ENCODE data around the gene SOD1.

SOD1 gene

DNA sequence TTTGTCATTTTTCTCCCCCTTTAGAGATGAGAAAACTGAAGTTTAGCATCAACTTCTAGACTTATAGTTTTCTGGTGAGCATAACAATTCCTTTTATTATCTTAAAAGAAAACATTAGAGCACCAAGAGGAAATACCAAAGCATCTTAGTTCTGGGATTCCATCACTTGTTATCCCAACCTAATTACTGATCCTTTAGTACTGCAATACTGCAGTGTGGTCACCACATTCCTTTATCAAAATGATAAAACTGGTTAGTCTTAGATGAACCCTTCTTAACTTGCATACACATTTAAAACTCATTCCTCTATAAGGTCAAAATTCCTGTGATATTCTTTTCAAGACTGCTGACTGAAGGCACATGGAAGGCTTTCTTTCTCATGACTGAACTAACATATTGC is 23.1 kb downstream of the SOD1 start:
- DNase-seq (ENCODE audit: low read depth): no peak

DNA sequence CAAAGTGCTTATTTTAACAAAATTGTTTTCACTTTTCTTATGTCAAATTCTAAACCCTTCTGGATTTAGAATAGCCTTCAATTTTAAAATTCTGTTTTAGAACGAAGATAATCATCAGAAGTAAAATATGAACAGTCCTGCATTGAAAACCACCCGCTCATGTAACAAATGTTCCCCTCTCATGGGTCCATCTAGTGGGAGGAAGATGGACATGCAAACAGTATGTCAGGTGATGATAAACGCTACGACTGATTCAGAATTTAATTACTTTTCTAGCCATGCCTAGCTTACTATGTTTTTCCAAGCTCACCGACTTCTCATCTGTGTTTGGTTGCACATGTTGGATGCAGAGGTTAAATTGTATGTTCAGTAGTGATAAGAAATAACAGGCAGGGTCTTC is 23.5 kb downstream of the SOD1 start:
- no peak for DNase-seq (ENCODE audit: low read depth)

DNA sequence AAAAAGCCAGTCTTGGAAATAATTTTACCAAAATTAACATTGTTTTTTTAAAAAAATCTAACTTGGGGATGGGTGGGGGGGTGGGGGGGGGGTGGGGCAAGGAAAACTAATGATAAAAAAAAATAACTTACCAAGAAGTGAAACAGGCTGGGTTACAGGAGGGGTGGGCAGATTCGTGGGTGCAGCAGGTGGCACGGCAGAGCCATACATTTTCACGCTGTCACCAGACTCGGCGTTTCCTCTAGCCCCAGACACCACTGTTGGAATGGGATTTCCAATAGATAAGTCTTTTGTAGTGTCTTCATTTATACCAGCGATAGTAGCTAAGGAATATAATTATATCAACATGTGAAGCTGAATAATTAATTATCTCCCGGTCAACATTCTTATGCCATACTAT is 25.4 kb downstream of the SOD1 start:
- no peak for DNase-seq (ENCODE audit: low read depth)

DNA sequence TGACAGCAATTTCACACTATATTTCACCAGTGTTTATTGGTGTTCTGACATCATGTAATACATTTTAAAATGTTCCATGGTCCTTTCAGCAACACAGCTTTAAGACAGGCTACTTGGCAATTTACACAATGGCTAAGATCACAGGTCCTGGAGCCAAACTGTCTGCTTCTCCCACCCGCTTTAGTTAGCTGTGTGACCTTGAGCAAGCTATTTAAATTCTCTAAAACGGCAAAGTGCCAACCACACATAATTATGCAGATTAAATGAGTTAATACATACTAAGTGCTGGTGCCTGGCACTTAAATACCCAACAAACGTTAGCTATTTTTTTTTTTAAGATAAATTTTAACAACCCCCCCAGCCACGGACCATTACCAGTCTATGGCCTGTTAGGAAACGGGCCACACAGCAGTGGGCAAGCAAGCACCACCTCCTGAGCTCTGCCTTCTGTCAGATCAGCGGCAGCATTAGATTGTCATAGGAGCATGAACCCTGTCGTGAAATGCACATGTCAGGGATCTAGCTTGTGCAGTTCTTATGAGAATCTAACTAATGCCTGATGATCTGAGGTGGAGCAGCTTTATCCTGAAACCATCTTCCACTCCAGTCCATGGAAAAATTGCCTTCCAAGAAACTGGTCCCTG is 26.9 kb downstream of the SOD1 start:
- no peak for DNase-seq (ENCODE audit: low read depth)

DNA sequence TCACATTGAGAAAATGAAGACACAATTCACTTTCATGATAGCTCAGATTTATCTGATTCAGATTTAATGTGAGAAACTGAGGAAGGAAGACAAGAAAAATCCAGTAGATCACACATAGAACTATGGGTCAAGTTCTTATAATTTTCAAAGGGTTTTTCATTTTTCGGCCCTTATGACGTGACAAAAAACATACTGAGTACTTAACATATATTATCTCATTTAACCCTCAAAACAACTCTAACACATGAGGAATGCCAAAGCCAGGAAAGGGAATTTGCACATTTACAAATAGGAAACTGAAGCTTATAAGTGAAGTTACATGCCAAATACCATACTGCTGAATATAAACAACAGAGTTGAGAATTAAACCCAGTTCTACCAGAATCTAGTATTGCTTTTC is 27.6 kb downstream of the SOD1 start:
- no peak for DNase-seq (ENCODE audit: low read depth)

DNA sequence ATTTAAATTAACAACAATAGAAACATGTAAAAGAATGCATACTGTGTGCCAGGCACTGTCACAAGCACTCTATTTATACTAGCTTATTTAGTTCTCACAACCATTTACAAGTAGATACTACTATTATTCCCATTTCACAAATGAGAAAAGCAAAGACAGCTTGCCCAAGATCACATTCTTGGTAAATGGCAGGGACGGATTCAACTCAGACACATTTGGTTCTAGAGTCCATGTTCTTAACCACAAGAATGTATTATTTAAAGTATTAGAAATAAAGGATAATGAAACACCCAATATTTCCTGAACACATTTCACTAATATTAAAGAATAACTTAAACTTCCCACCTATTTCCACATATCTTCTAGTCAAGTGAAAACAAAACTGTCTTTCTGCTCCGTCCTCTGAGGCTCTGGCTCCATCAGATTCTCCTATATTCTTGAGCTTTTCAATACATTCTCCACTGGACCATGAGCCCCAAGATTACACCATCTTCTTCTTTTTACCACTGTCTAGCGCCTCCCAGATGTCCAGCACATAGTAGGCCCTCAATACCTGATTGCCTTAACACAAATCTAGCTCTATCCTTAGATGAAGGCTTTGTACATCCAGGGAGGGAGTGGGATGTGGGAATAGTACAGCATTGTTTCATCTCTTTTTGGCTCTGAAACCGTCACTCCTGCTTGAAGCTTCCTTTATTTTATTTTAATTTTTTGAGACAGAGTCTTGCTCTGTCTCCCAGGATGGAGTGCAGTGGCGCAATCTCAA is 29.3 kb downstream of the SOD1 start:
- no peak for DNase-seq (ENCODE audit: low read depth)

DNA sequence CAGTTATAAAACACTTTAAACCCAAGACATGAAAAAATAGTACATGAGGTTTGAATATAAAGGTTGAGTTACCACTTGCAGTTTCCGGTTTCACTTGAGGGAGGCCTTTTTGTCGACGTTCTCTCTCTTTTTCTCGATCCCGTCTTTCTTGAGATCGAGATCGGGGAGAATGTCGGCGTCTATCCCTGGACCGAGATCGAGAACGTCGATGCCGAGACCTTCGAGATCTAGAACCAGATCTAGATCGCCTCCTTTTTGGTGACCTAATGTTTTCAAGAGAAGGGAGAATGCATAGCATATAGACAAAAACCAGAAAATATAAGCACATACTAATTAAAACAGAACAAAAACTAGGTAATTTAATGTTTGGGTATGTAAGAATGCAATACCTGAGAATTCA is 33.7 kb downstream of the SOD1 start:
- no peak for DNase-seq (ENCODE audit: low read depth)

DNA sequence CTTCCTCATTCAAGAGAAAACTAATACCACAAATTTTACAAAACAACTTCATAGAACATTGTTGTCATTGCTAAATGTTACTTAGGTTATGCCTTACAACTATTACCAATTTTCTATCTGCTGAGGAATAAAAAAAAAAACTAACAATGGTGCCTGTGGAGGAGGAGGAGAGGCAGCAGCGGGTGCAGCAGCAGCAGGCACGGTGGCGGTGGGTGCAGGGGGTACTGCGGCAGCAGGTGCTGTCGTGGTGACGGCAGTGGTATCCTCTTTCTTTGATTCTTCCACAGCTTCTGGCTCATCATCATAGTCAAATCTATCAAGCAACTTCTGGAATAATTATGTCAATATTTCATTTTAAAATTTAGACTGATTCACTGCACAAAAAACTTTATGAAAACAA is 36.9 kb downstream of the SOD1 start:
- DNase-seq (ENCODE audit: low read depth): no peak

DNA sequence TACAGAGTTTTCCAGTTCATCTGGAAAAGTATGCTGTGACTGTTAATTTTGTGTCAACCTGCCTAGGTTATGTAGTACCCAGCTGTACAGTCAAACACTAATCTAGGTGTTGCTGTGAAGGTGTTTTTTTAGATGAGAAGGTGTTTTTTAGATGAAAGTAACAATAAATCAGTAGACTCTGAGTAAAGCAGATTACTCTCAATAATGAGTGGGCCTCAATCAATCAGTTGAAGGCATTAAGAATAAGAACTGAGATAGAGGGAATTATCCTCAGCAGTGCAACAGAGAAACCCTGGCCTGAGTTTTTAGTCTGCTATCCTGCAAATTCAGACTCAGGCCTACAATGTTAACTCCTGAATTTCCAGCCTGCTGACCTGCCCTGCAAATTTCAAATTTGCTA is 39.0 kb downstream of the SOD1 start:
- DNase-seq (ENCODE audit: low read depth): no peak

DNA sequence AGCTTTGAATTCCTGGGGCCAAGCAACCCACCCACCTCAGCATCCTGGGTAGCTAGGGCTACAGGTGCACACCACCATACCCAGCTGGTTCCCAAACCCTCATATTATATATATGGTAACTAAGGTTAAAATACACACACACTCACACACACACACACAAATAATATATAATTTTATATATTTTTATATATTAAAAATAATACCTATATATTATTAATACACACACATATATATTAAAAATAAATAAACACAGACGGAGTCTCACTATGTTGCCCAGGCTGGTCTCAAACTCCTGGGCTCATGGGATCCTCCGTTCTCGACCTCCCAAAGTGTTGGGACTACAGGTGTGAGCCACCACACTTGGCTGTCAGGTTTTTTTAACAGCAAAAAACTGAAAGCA is 40.5 kb downstream of the SOD1 start:
- DNase-seq (ENCODE audit: low read depth): no peak

DNA sequence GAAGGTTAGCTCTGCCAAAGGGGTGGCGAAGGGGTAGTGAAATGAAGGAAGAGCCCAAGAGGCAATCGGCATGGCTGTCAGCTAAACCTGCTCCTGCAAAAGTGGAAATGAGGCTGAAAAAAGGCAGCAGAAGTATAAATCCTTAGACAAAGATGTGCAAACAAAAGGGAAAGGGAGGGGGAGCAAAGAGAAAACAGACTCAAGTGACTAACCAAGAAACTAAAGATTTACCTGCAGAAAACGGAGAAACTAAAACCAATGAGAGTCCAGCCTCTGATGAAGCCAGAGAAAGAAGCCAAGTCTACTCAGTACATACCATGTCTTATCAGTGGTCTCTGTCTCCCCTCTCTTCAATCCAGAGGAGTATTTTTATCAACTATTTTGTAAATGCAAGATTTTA is 47.1 kb downstream of the SOD1 start:
- no peak for DNase-seq (ENCODE audit: low read depth)

DNA sequence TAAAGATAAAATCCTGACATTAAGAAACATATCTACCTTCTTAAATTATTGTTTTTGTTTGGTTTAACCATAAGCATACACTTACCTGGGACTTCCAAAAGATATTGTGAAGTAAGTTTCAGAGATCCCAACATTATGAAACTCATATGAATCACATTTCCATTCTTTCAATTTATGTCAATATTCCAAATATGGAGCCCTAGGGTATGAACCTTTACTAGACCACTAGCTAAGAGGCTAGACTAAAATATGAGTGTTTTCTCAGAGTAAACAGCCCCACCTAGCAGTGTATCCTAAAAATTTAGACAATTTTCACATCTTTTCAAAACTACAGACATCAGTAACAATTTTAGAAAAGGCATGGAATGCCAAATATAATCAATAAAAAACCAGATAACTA is 48.0 kb downstream of the SOD1 start:
- no peak for DNase-seq (ENCODE audit: low read depth)

DNA sequence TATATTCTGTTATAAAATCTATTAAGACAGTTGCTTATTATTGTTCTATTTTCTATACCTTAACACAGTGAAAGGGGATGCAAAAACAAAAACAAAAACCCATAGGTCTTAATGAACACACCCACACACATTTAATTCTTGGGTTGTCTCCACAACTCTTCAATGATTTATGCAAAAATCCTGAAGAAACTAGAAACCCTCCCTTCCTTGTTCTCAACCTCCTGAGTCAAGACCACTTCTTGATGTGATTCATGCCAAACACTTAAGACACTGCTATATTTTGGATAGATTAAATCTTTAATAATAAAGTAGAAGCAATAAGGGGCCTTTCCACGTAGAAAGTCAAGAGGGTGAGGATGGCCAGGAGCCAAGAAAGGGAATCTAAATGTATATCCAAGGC is 49.0 kb downstream of the SOD1 start:
- DNase-seq (ENCODE audit: low read depth): no peak

DNA sequence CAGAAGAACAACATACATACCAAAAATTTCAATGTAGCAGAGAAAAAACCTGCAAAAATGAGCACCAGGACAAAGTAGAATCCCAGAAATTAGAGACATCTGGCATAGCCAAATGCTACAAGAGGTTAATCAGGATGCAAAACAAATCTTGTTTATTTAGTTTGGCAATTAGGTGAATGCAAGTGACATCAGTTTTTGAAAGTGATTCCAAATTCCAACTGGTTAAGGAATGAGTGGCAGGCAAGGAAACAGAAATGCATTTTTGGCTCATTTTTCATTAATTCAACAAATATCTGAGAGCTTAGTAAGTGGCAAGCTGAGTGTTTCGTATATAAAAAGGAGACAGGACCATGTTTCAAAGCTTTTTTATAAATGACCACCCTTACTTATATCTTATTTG is 51.1 kb downstream of the SOD1 start:
- DNase-seq (ENCODE audit: low read depth): no peak

DNA sequence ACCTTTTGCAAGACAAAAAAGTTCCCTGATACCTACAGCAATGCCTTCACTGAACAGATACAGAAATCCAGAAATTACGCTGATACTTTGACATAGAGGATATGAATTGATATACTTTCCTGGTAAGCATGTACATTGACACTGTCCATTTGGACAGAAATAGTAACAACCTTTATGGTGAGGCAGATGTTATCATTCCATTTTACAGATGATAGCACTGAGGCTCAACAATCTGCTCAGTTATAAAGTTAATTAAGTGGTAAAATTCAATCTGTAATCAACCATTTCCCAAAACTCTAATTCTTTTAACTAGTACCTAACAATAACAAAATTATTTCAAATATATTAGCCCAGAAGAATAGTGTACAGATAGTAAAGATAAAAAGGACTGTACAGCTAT is 51.8 kb downstream of the SOD1 start:
- no peak for DNase-seq (ENCODE audit: low read depth)

DNA sequence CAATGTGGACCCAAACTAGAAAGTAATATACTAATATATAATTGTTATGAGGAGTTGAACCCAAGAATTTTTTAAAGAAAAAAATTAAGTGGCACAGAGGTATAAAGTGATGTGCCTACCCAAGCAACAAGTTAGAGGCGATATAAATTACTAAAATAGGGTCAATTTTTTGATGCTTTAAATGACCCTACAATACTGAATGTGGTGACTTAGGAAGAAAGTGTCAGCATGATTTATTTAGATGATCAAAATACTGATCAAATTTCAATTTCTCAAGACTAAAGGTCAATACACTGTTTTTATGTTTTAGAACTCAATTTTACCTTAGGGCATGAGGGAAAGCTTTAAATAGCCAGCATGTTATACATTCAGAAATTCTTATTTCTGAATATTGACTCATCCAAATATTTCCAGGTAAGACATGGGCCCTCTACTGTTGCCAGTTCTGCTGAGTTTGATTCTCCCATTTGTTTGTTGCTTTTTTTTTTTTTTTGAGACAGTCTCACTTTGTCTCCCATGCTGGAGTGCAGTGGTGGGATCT is 52.3 kb downstream of the SOD1 start:
- DNase-seq (ENCODE audit: low read depth): no peak

DNA sequence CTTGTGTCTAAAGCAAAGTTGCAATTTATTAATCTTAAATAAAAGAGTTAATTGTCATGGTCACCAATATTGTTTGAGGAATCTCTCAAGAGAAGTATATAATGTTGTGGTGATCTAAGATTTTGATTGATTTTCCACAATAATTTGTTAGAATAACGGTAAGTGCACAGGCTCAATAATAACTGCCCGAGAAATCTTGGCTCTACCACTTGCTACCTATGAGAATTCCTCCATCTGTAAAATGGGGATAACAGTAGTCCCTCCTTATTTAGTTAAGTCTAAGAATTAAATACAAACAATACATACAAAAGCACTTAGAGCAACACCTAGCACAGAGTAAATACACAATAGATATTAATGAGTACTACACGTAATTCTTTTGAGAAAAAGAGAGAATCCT is 53.6 kb downstream of the SOD1 start:
- DNase-seq (ENCODE audit: low read depth): no peak

DNA sequence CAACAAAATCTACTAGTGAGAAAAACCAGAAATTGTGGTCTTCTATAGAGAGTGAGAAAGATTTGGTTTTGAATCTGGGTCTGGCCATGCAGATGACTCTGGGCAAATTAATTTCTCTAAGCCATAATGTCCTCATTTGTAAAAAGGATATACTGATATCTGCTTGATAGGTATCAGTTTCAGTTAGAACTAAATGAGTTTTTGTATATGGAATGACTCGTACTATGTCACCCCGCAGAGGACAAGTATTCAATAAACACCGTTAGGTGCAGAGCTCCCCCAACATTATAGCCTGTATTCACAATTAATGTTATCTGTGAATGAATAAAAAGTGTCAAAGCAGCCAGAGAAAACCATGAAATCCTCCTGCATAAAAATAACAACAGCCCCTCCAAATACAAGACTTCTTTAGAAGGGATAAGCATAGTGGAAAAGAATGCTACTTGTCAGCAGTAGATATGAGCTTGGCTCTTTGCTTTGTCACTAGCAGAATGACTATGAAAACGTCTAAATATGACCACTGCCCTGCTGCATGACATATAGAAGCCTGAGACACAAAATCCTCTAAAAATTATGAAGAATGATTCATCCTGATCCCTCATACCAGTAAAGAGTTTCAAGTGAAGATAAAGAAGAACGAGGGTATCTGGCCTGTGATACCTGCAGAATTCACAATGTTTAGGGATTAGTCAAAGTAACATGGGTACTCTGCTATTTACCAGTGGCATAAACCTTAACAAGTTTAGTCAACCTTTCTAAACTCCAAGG is 54.7 kb downstream of the SOD1 start:
- no peak for DNase-seq (ENCODE audit: low read depth)

DNA sequence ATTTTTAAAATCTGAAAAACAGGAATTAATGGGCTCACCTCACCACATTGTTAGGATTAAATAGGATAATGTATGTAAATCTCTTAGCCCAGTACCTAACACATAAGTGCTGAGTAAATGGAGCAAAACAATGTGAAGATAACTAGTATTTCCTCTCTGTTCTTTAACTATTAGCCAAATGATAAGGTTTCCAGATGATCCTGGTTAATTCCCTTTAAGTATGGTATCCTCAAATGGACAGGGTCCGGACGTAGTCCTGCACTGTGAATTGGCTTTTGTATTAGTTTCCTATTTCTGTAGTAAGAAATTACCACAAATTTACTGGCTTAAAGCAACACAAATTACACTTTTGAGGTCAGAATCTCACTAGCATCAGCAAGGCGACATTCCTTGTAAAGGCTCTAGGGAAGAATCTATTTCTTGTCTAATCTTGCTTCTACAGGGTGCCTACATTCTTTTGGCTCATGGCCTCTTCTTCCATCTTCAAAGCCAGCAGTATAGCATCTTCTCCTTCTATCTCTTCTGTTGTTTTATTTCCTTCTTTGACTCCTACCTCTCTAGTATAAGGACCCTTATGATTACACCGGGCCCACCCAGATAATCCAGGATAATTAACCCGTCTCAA is 55.4 kb downstream of the SOD1 start:
- DNase-seq (ENCODE audit: low read depth): no peak

DNA sequence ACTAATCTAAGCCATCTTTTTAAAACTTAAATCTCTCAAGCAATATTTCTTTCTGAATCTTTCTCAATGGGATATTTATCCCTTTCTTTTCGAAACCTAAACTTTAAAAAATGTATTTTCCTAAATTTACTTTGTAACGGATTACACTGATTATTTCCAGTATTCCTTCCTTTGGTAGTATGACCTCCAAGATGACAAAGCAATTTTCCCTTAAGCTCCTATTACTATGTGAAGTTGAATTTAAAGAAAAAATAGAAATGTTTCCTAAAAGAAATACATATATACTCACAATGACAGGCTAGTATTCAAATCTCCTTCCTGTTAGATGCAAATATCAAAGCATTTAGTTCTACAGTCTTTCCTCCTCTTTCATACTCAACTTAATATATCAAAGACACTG is 56.6 kb downstream of the SOD1 start:
- no peak for DNase-seq (ENCODE audit: low read depth)
